Right lobe of liver (tissue), 4 donors: ENCODE measurements around the gene CALML5.

Source experiments
- CTCF ChIP-seq, 4 donors: fragments of 200-600 bp in 3 of 4; fragments of 450-650 bp in 1 of 4; IDR thresholded peaks; one replicate each; pipeline versions ENCODE4 v1.5.1 to v1.8.0; 2016 to 2022; ENCODE audit warnings: antibody characterized with exemption in 4 of 4, mild to moderate bottlenecking in 2 of 4
- POLR2A ChIP-seq: fragments of 450-650 bp; IDR thresholded peaks from one replicate; pipeline ENCODE4 v1.6.1; 2017; ENCODE audit warnings: antibody characterized with exemption, mild to moderate bottlenecking
- donor health status: DM: no; HTN: no; CAD: no.
- donor health status: DM: no; HTN: no; CAD: no.
- donor health status: DM: no; HTN: yes; CAD: no.

- TF ChIP-seq CTCF (IDR thresholded peaks at IDR 0.05): no peak
- no peak for TF ChIP-seq POLR2A
Measured at GRCh38 chr10:5538446-5538845, 39.1 kb upstream of the CALML5 start.
